Measurements from ENCODE around the gene SLC2A3.
"Not testable (repeated sequence)": the region's sequence is repeated elsewhere in the genome, so short reads cannot be mapped to it uniquely, and the experiment has no call there.

Gene SLC2A3

DNA sequence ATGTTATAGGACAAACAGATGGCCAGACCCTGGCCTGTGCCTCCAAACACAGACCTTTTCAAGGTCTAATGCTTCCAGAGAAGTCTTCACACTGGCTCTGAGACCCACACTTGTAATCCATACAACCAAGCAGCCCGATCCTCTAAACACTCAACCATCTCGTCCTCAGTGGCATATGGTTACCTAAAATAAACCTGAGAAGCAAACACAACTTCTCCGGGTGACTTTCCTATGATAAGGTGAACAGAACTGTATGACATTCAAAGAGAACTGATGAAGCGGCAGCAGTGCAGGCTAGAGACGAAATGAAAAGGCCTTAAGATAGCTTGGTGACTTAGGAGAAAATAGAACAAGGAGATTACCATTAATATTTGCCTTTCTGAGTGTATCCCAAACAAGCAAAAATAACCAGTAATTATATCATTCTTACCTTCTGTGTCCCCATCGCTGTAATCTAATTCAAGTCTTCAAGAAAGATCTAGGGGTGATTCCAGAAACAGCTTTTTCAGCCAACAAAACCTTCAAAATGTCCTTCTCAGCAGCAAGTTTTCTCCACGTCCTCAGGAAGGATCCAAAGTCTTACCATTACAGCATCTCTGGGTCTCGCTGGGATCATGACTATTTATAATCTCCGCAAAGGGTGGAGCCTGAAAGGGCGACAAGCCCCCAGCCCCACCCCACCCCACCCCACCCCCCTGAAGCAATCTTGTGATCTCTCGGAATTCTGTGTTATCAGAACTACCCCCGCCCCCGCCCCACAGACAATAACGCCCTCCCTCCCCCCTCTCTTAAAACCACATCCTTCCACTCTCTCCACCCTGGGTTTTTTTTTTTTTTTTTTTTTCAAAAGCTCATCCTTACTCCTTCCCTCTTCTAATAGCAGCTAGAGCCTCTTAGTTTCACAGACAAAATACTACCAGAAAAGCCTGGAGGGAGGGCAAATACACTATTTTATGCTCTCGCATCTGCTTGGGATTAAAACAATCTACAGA lies at the start of gene SLC2A3:
Gene SLC2A3, minus strand, starts transcription at position 598 of the 992 bp plus-strand sequence. Its CDS starts 153 bp downstream, at position 445.
- peak in 1 of 10 donors; percentile 19 for DNase-seq
- intact Hi-C loops (cut with DNase I), result loop anchor here (5.0 kb wide), 1 partner anchor 36 kb away; no protein-coding TSS in a partner anchor

DNA sequence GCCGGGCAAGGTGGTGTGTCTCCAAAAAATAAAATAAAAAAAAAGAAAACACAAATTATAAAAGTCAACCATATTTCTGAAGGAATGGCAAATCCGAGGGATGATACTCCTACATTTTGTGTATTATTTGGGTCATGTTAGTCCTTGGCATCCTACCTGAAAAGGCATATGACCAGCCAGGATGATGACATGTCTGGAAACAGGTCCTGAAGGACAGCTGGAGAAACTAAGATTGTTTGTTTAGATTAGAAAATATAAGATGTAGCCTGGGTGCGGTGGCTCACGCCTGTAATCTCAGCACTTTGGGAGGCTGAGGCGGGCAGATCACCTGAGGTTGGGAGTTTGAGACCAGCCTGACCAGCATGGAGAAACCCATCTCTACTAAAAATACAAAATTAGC lies 48.9 kb upstream of the SLC2A3 start:
- intact Hi-C loops (cut with DNase I), result no loop called here
- DNase-seq, result no peak

DNA sequence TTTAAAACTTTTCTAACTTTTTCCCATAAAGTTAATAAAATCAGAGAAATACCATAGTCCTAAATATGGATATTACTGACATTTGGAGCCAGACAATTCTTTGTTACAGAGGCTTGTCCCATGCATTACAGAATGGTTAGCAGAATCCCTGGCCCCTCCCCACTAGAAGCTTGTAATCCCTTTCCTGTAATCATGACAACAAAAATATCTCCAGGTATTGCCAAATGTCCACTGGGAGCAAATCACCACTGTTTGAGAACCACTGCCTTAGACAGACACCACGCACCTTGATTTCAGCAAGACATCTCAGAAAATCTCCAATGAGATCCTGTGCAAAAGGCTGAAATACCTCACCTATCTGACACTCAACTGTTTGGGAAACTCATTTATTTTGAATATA lies 47.5 kb upstream of the SLC2A3 start:
- DNase-seq; intact Hi-C loops (cut with DNase I): not testable (repeated sequence)

DNA sequence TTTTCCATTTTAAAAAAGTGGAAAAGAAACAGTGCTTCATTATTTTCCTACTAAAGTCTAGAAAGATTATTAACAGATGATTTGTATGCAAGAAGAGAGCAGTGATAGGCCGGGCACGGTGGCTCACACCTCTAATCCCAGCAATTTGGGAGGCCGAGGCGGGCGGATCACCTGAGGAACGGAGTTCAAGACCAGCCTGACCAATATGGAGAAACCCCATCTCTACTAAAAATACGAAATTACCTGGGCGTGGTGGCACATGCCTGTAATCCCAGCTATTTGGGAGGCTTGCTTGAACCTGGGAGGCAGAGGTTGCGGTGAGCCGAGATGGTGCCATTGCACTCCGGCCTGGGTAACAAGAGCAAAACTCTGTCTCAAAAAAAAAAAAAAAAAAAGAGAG lies 47.0 kb upstream of the SLC2A3 start:
- intact Hi-C loops (cut with DNase I); DNase-seq: not testable (repeated sequence)

DNA sequence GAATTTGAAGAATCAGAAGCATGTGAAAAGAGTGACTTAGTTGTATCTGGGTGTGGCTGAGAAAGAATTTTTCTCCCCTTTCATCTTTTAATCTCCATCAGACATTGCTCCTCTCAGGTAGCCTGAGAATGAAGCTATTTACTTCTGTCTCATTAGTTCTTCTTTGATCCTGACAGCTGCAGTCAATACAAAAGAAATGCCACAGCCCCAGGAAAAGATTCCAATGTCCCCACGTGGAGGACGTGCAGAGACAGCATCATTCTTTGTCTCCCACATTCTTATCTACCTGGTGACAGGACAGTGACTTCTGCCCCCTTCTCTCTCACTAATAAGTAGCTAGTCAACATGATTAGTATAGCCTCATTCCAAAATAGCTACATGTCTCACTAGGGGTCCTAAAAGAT lies 46.3 kb upstream of the SLC2A3 start:
- DNase-seq; intact Hi-C loops (cut with DNase I): not testable (repeated sequence)

DNA sequence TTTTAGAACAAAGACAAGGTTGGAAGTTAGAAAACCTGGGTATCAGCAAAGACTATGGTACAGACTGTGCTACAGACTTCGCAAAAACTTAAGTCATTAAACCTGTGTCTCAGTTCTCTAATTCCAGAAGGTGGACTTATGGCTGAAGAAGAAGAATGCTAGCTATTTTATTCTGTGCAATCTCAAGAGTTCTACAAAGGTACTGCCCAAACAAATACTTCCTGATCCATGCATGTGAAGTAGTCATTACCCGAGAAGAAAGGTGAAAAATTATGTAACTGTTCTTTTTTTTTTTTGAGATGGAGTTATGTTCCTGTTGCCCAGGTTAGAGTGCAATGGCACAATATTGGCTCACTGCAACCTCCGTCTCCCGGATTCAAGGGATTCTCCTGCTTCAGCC lies 45.5 kb upstream of the SLC2A3 start:
- intact Hi-C loops (cut with DNase I), result no loop called here
- DNase-seq, result no peak

DNA sequence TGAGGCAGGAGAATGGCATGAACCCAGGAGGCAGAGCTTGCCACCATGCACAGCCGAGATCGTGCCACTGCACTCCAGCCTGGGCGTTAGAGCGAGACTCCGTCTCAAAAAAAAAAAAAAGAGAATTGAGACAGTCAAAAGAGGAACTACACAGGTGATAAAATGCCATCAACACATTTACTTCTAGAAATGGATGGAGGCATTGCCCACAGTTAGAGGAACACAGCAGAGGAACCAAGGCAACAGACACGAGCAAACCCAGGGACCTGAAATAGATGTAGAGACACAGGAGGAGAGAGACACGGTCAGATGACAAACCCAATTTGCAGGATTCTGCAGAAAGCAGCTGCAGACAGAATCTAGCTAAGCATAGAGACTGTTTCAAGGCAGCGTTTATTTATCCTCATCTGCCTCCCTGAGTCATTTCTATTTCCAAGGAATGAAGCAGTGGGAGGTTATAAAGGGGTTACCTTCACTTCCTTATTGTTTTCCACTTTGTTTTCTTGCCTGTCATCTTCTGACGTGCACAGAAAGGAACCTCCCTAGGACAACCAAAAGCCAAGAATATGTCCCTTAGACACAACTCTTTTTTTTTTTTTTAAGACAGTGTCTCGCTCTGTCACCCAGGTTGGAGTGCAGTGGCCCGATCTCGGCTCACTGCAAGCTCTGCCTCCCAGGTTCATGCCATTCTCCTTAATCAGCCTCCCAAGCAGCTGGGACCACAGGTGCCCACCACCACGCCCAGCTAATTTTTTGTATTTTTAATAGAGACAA lies 41.6 kb upstream of the SLC2A3 start:
- intact Hi-C loops (cut with DNase I), result not testable (repeated sequence)
- DNase-seq, result peak in 1 of 10 donors; percentile 42

DNA sequence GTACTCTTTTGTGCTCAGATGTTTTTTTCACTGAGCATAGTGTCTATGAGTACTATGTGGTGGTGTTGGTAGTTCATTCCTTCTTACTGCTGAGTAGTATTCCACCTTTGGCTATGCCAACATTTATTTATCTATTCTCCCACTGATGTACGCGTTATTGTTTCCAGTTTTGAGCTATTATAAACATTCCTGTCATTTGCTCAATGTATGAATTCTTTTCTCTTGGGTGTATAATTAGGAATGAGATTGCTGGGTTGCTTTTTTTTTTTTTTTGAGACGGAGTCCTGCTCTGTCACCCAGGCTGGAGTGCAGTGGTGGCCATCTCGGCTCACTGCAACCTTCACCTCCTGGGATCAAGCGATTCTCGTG lies 37.5 kb upstream of the SLC2A3 start:
- DNase-seq, result no peak
- intact Hi-C loops (cut with DNase I), result loop anchor here (5.0 kb wide), 1 partner anchor 36 kb away; the partner anchor contains the start of gene SLC2A3

DNA sequence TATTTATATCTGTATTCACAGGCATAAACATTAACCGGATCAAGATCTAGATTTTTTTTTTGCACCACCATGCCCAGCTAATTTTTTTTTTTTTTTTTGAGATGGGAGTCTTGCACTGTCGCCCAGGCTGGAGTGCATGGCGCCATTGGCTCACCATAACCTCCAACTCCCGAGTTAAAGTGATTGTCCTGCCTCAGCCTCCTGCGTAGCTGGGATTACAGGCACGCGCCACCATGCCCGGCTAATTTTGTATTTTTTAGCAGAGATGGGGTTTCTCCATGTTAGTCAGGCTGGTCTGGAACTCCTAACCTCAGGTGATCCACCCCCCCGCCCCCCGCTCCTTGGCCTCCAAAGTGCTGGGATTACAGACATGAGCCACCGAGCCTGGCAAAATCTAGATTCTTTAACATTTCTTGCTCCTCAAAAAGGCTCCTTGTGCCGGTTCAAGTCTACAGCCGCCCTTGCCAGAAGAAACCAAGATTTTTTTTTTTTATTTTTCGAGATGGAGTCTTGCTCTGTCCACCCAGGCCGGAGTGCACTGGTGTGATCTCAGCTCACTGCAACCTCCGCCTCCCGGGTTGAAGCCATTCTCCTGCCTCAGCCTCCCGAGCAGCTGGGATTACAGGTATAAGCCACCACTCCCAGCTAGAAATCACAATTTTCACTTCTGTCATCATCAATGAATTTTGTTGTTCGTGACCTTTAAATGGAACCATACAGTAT lies 36.9 kb upstream of the SLC2A3 start:
- intact Hi-C loops (cut with DNase I), result loop anchor here (5.0 kb wide), 1 partner anchor 36 kb away; the partner anchor contains the start of gene SLC2A3
- no peak for DNase-seq

DNA sequence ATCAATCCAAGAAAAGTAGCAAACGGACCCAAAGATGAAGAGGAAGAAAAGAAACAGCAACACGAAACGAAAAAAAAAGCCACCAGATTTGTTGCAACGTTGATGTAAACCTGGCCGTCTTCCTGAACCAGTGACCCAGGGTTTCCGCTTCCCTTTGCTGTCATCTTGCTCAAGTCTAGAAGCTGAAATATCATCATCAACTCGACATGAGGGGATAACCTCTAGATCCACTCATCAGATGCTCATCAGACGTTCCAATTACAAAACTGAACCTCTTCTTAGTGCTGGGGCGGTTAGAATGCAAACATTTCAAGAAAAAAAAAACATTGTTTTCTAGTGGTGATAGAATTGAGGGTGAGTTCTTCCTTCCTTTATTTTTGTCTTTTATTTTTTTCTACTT lies 36.3 kb upstream of the SLC2A3 start:
- DNase-seq, result not testable (repeated sequence)
- intact Hi-C loops (cut with DNase I), result loop anchor here (5.0 kb wide), 1 partner anchor 35 kb away; the partner anchor contains the start of gene SLC2A3

DNA sequence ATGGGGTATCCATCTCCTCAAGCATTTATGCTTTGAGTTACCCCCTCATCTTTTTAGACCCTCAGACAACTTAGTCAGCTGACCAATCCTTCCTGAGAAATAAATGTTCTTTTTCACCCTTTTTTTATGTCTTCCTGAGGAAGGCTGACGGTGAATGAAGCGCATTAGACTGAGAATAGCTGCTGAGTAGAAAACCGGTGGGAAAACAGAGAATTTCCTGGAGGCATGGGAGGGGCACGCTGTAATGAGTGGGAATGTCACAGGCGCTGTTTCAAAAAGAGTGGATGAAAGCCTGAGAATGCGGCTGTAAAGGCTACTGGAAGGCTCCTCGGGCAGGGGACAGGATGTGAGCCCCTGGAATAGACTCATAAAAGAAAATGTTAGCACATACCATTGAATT lies 35.8 kb upstream of the SLC2A3 start:
- not testable (repeated sequence) for DNase-seq
- intact Hi-C loops (cut with DNase I), result loop anchor here (5.0 kb wide), 1 partner anchor 34 kb away; the partner anchor contains the start of gene SLC2A3

DNA sequence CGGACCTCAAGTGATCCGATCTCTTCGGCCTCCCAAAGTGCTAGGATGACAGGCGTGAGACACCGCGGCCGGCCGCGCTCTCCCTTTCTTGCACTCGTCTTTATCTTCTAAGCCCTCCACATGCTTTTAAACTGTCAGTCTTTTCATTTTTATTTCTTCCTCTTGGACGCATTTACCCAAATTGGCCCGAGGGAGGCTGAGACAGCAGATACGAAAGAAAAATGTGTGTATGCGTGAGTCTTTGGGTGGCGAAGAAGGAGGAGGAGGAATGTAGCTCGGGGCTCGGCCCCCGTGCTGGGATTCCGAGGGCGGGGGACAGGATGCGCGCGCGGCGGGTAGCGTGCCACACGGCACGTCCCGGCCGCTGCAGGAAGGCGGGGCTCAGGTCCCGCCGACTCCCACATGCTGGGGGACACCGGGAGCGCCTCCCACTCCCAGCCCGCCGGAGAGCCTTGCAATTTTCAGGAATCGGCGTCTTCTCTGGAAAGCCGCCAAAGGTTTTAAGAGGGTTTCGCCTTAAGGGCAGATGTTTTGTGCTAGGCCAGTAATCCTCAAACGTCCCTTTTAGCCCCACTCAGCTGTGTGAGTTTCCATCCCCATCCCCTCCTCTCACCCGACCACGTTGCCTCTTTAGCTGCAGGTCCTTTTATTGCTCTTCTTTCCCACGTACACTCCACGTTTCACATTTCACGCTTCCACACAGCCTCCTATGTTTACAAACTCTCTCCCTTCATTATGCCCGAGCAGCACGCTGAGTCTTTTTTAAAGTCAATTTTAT lies 34.7 kb upstream of the SLC2A3 start:
- intact Hi-C loops (cut with DNase I), result loop anchor here (5.0 kb wide), 1 partner anchor 33 kb away; the partner anchor contains the start of gene SLC2A3
- DNase-seq, result peak; percentile 51 to 97 (median 80)

DNA sequence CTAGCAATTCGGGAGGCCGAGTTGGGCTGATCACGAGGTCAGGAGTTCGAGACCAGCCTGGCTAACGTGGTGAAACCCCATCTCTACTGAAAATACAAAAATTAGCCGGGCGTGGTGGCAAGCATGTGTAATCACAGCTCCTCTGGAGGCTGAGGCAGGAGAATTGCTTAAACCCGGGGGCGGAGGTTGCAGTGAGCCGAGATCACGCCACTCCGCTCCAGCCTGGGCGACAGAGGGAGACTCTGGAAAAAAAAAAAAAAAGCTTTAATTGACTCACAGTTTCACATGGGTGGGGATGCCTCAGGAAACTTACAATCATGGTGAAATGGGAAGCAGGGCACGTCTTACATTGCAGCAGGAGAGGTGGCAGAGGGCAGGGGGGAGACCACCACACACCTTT lies 30.6 kb upstream of the SLC2A3 start:
- intact Hi-C loops (cut with DNase I), result no loop called here
- peak in 1 of 10 donors; percentile 12 for DNase-seq

DNA sequence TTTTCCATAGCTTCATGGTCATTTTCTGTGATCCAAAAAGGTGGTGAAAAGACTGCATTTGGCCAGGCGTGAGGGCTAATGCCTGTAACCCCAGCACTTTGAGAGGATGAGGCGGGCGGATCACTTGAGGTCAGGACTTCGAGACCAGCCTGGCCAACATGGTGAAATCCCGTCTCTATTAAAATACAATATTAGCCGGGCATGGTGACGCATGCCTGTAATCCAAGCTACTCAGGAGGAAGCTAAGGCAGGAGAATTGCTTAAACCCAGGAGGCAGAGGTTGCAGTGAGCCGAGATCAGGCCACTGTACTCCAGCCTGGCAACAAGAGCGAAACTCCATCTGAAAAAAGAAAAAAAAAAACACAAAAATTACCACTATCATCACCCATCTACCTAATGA lies 28.7 kb upstream of the SLC2A3 start:
- peak in 1 of 10 donors; percentile 11 for DNase-seq
- intact Hi-C loops (cut with DNase I), result not testable (repeated sequence)

DNA sequence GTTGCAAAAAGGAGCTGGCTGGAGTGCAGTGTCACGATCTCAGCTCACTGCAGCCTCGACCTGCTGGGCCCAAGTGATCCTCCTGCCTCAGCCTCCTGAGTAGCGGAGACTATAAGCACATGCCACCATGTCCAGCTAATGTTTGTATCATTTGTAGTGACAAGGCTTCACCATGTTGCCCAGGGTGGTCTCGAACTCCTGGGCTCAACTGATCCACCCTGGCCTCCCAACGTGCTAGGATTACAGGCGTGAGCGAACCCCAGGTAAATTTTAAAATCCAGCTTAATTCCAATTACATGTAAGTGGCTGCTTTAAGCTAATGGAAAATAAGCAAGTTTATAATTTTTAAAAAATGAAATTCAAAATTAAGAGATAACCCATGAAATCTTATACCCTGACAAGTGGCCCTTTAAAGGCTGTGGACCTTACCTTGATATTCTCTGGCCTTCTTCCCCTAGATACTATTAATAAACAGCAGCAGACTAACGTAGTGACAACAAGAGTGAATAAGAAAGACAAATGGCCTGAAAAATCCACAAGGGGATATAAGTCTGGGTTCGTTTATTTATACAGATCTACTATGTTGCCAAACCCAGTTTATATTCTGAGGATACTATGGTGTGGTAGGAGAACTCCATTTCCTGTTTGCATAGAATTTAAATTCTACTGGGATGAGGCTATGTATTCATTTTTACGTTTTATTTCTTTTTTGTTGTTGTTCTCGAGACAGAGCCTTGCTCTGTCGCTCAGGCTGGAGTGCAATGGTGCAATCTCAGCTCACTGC lies 25.6 kb upstream of the SLC2A3 start:
- peak in 1 of 10 donors; percentile 27 for DNase-seq
- intact Hi-C loops (cut with DNase I), result no loop called here

DNA sequence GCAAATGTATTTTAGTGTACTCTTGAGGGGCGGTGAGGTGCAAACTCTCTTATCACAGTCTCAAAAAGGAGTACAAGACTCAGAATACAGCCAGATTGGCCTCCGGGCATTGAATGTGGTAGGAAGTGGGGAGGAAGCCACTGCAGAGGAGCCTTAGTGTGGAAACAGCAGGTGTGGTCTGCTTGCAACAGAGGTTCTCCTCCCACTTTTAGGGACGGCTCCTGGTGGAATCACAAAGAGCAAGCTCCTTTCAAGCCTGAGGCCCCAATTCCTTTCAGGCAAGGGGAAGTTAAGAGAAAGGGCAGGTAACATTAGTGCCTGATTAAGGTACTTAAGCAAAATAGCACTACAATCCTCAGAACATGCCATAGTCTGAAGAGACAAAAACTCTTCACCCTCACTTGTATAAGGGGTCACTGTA lies 23.7 kb upstream of the SLC2A3 start:
- peak in 1 of 10 donors; percentile 20 for DNase-seq
- intact Hi-C loops (cut with DNase I), result loop anchor here (1.0 kb wide), 1 partner anchor 21 kb away; no protein-coding TSS in a partner anchor

DNA sequence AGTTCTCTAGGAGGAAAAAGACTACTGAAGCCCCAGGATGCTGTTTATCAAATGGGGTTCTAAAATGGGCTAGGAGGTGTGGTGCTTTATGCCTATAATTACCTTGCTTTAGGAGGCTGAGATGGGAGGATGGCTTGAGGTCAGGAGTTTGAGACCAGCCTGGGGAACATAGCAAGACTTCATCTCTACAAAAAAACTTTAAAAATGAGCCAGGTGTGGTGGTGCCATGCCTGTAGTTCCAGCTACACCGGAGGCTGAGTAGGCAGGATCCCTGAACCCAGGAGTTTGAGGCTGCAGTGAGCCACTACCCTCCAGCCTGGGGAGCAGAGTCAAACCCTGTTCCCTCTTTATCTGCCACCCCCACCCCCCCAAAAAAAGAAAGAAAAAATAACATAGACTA lies 23.3 kb upstream of the SLC2A3 start:
- DNase-seq, result no peak
- intact Hi-C loops (cut with DNase I), result no loop called here

DNA sequence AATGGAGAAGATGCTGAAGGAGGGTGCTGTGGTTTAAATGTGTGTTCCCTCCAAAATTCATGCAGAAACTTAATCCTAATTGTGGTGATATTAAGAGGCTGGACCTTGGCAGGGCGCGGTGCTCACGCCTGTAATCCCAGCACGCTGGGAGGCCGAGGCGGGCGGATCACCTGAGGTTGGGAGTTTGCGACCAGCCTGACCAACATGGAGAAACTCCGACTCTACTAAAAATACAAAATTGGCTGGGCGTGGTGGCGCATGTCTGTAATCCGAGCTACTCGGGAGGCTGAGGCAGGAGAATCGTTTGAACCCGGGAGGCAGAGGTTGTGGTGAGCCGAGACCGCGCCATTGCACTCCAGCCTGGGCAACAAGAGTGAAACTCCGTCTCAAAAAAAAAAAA lies 18.9 kb upstream of the SLC2A3 start:
- intact Hi-C loops (cut with DNase I), result not testable (repeated sequence)

More for the DNA sequence above, 18.9 kb upstream of the SLC2A3 start:
- DNase-seq, result peak in 1 of 10 donors; percentile 40
